ENCODE measurements around the gene TTN.

The TTN gene

DNA sequence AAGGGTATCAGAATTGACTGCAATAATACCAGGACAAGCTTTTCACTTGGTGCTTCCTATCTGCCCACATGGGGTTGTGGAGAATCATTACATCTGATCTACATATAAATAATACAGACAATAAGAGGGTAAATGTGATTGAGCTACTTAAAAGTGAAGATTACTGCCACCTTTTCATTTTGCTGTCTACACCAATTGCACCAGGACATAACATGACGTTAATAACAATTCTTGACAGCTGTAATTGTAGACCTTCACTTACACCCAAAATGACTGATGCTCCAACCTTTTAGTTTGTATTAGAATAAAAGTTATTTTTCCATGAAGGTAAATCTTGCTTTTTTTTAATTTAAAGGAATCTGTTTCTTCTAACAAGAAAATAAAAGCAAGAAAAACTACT lies 36.5 kb upstream of the TTN start:
- ChIA-PET CTCF (no interaction called here), POLR2A (no interaction called here)
- H3K9me3 ChIP-seq (ENCODE audit: control extremely low read depth in 1 of 5, control insufficient read depth in 4 of 5, insufficient read depth in 2 of 5, low read depth in 1 of 5, low read length in 4 of 5) = no peaks in the 10 kb centered on the region
- no peaks in the 10 kb centered on the region for H3K36me3 ChIP-seq (ENCODE audit: control insufficient read depth in 4 of 4, insufficient read depth in 4 of 4, low read length in 3 of 4)
- DNase-seq = no peak
- no peaks in the 10 kb centered on the region for H3K4me1 ChIP-seq (ENCODE audit: control extremely low read depth in 1 of 4, control insufficient read depth in 4 of 4, insufficient read depth in 4 of 4, low read length in 3 of 4)
- H3K27me3 ChIP-seq (replicated peaks in 2 of 5; ENCODE audit: control insufficient read depth in 4 of 5, insufficient read depth in 5 of 5, low read length in 4 of 5) = no peaks in the 10 kb centered on the region
- no CpG with 5 or more reads among the region's 1 CpG for WGBS (ENCODE audit: insufficient coverage)
- no peak overlapping the region for H3K27ac ChIP-seq (ENCODE audit: insufficient read depth in 1 of 2, low read depth in 1 of 2, low read length in 2 of 2, poor library complexity in 1 of 2, severe bottlenecking in 2 of 2)
- H3K4me3 ChIP-seq (ENCODE audit: control insufficient read depth in 1 of 7, extremely low read depth in 1 of 7, insufficient read depth in 4 of 7, low read depth in 2 of 7, low read length in 6 of 7) = no peak overlapping the region

DNA sequence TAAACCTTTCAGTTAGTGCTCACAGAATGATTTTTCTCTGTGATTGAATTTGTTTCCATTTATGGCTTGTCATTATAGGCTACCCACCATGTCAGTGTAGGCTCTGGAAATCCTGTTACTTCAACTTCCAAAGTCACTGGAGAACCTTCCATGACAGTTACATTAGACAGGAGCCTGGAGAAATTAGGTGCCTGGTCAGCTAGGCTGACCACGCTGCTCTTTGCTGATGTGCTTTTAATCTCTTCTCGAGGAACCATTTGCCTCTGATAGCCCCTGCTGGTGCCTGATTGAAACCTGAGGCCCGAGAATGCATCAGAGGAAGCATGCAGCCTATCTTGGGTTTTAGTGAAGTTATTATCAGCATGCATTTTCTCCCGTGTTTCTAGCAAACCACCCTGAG lies 29.6 kb upstream of the TTN start:
- no peak overlapping the region for H3K27ac ChIP-seq (ENCODE audit: insufficient read depth in 1 of 2, low read depth in 1 of 2, low read length in 2 of 2, poor library complexity in 1 of 2, severe bottlenecking in 2 of 2)
- peaks cover 0 to 2% (median 0%) of the 10 kb centered on the region in 5 experiments for H3K27me3 ChIP-seq (replicated peaks in 2 of 5; ENCODE audit: control insufficient read depth in 4 of 5, insufficient read depth in 5 of 5, low read length in 4 of 5)
- no peak for DNase-seq
- no peaks in the 10 kb centered on the region for H3K4me1 ChIP-seq (ENCODE audit: control extremely low read depth in 1 of 4, control insufficient read depth in 4 of 4, insufficient read depth in 4 of 4, low read length in 3 of 4)
- POLR2A ChIA-PET = no interaction called here
- WGBS (ENCODE audit: insufficient coverage) = 91% methylated on average over 4 of the region's 4 CpGs
- H3K4me3 ChIP-seq (ENCODE audit: control insufficient read depth in 1 of 7, extremely low read depth in 1 of 7, insufficient read depth in 4 of 7, low read depth in 2 of 7, low read length in 6 of 7) = no peak overlapping the region
- no peaks in the 10 kb centered on the region for H3K9me3 ChIP-seq (ENCODE audit: control extremely low read depth in 1 of 5, control insufficient read depth in 4 of 5, insufficient read depth in 2 of 5, low read depth in 1 of 5, low read length in 4 of 5)
- peaks cover 0 to 5% (median 0%) of the 10 kb centered on the region in 4 experiments for H3K36me3 ChIP-seq (ENCODE audit: control insufficient read depth in 4 of 4, insufficient read depth in 4 of 4, low read length in 3 of 4)
- CTCF ChIA-PET = no interaction called here

DNA sequence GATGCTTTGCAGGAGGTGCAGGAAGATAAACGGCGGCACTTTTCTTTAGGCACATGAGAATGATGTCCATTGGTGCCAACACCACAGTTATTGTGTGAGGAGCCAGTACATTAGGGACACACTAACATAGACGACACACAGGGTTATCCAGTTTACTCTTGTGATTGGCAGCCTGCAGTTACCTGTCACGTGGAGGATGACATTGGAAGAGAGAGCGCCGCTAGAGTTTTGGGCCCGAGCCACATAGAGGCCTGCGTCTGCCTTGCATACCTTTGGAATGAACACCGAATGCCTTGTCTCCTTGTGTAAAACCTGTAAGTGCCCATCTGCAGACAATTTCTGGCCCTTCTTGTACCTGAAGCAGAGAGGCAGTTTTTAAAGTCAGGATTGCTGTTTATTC lies 26.9 kb upstream of the TTN start:
- ChIA-PET CTCF (no interaction called here), POLR2A (no interaction called here)
- no peak for DNase-seq
- no peaks in the 10 kb centered on the region for H3K9me3 ChIP-seq (ENCODE audit: control extremely low read depth in 1 of 5, control insufficient read depth in 4 of 5, insufficient read depth in 2 of 5, low read depth in 1 of 5, low read length in 4 of 5)
- no peak overlapping the region for H3K4me3 ChIP-seq (ENCODE audit: control insufficient read depth in 1 of 7, extremely low read depth in 1 of 7, insufficient read depth in 4 of 7, low read depth in 2 of 7, low read length in 6 of 7)
- peaks cover 0 to 5% (median 0%) of the 10 kb centered on the region in 4 experiments for H3K36me3 ChIP-seq (ENCODE audit: control insufficient read depth in 4 of 4, insufficient read depth in 4 of 4, low read length in 3 of 4)
- no peak overlapping the region for H3K27ac ChIP-seq (ENCODE audit: insufficient read depth in 1 of 2, low read depth in 1 of 2, low read length in 2 of 2, poor library complexity in 1 of 2, severe bottlenecking in 2 of 2)
- H3K27me3 ChIP-seq (replicated peaks in 2 of 5; ENCODE audit: control insufficient read depth in 4 of 5, insufficient read depth in 5 of 5, low read length in 4 of 5) = peaks cover 0 to 2% (median 0%) of the 10 kb centered on the region in 5 experiments
- WGBS (ENCODE audit: insufficient coverage) = 93% methylated on average over 9 of the region's 9 CpGs
- H3K4me1 ChIP-seq (ENCODE audit: control extremely low read depth in 1 of 4, control insufficient read depth in 4 of 4, insufficient read depth in 4 of 4, low read length in 3 of 4) = no peaks in the 10 kb centered on the region

GRCh38 chr2:178833382-178833781 lies 26.2 kb upstream of the TTN start:
- H3K36me3 ChIP-seq (ENCODE audit: control insufficient read depth in 4 of 4, insufficient read depth in 4 of 4, low read length in 3 of 4) = peaks cover 0 to 5% (median 0%) of the 10 kb centered on the region in 4 experiments
- ChIA-PET POLR2A (no interaction called here), CTCF (interaction anchor here (0.6 kb wide), 1 partner anchor 17 kb away, joined by 3 read pairs; no protein-coding TSS in a partner anchor)
- no peak overlapping the region for H3K27ac ChIP-seq (ENCODE audit: insufficient read depth in 1 of 2, low read depth in 1 of 2, low read length in 2 of 2, poor library complexity in 1 of 2, severe bottlenecking in 2 of 2)
- H3K9me3 ChIP-seq (ENCODE audit: control extremely low read depth in 1 of 5, control insufficient read depth in 4 of 5, insufficient read depth in 2 of 5, low read depth in 1 of 5, low read length in 4 of 5) = no peaks in the 10 kb centered on the region
- H3K27me3 ChIP-seq (replicated peaks in 2 of 5; ENCODE audit: control insufficient read depth in 4 of 5, insufficient read depth in 5 of 5, low read length in 4 of 5) = peaks cover 0 to 2% (median 0%) of the 10 kb centered on the region in 5 experiments
- 94% methylated on average over 2 of the region's 5 CpGs for WGBS (ENCODE audit: insufficient coverage)
- H3K4me1 ChIP-seq (ENCODE audit: control extremely low read depth in 1 of 4, control insufficient read depth in 4 of 4, insufficient read depth in 4 of 4, low read length in 3 of 4) = no peaks in the 10 kb centered on the region
- no peak overlapping the region for H3K4me3 ChIP-seq (ENCODE audit: control insufficient read depth in 1 of 7, extremely low read depth in 1 of 7, insufficient read depth in 4 of 7, low read depth in 2 of 7, low read length in 6 of 7)
- DNase-seq = no peak

GRCh38 chr2:178830451-178830850 lies 23.2 kb upstream of the TTN start:
- ChIA-PET POLR2A (no interaction called here), CTCF (no interaction called here)
- no peak overlapping the region for H3K27ac ChIP-seq (ENCODE audit: insufficient read depth in 1 of 2, low read depth in 1 of 2, low read length in 2 of 2, poor library complexity in 1 of 2, severe bottlenecking in 2 of 2)
- WGBS (ENCODE audit: insufficient coverage) = 100% methylated on average over 2 of the region's 2 CpGs
- no peak for DNase-seq
- H3K9me3 ChIP-seq (ENCODE audit: control extremely low read depth in 1 of 5, control insufficient read depth in 4 of 5, insufficient read depth in 2 of 5, low read depth in 1 of 5, low read length in 4 of 5) = peaks cover 0 to 2% (median 0%) of the 10 kb centered on the region in 5 experiments
- peaks cover 0 to 2% (median 0%) of the 10 kb centered on the region in 4 experiments for H3K36me3 ChIP-seq (ENCODE audit: control insufficient read depth in 4 of 4, insufficient read depth in 4 of 4, low read length in 3 of 4)
- H3K27me3 ChIP-seq (replicated peaks in 2 of 5; ENCODE audit: control insufficient read depth in 4 of 5, insufficient read depth in 5 of 5, low read length in 4 of 5) = peaks cover 0 to 2% (median 0%) of the 10 kb centered on the region in 5 experiments
- H3K4me3 ChIP-seq (ENCODE audit: control insufficient read depth in 1 of 7, extremely low read depth in 1 of 7, insufficient read depth in 4 of 7, low read depth in 2 of 7, low read length in 6 of 7) = no peak overlapping the region
- H3K4me1 ChIP-seq (ENCODE audit: control extremely low read depth in 1 of 4, control insufficient read depth in 4 of 4, insufficient read depth in 4 of 4, low read length in 3 of 4) = no peaks in the 10 kb centered on the region

GRCh38 chr2:178829981-178830380 lies 22.8 kb upstream of the TTN start:
- H3K4me1 ChIP-seq (ENCODE audit: control extremely low read depth in 1 of 4, control insufficient read depth in 4 of 4, insufficient read depth in 4 of 4, low read length in 3 of 4) = no peaks in the 10 kb centered on the region
- H3K36me3 ChIP-seq (ENCODE audit: control insufficient read depth in 4 of 4, insufficient read depth in 4 of 4, low read length in 3 of 4) = peaks cover 0 to 2% (median 0%) of the 10 kb centered on the region in 4 experiments
- WGBS (ENCODE audit: insufficient coverage) = no CpG with 5 or more reads among the region's 3 CpGs
- POLR2A ChIA-PET = no interaction called here
- H3K27ac ChIP-seq (ENCODE audit: insufficient read depth in 1 of 2, low read depth in 1 of 2, low read length in 2 of 2, poor library complexity in 1 of 2, severe bottlenecking in 2 of 2) = no peak overlapping the region
- no peak for DNase-seq
- H3K9me3 ChIP-seq (ENCODE audit: control extremely low read depth in 1 of 5, control insufficient read depth in 4 of 5, insufficient read depth in 2 of 5, low read depth in 1 of 5, low read length in 4 of 5) = peaks cover 0 to 2% (median 0%) of the 10 kb centered on the region in 5 experiments
- no peak overlapping the region for H3K4me3 ChIP-seq (ENCODE audit: control insufficient read depth in 1 of 7, extremely low read depth in 1 of 7, insufficient read depth in 4 of 7, low read depth in 2 of 7, low read length in 6 of 7)
- peaks cover 0 to 2% (median 0%) of the 10 kb centered on the region in 5 experiments for H3K27me3 ChIP-seq (replicated peaks in 2 of 5; ENCODE audit: control insufficient read depth in 4 of 5, insufficient read depth in 5 of 5, low read length in 4 of 5)
- CTCF ChIA-PET = no interaction called here

DNA sequence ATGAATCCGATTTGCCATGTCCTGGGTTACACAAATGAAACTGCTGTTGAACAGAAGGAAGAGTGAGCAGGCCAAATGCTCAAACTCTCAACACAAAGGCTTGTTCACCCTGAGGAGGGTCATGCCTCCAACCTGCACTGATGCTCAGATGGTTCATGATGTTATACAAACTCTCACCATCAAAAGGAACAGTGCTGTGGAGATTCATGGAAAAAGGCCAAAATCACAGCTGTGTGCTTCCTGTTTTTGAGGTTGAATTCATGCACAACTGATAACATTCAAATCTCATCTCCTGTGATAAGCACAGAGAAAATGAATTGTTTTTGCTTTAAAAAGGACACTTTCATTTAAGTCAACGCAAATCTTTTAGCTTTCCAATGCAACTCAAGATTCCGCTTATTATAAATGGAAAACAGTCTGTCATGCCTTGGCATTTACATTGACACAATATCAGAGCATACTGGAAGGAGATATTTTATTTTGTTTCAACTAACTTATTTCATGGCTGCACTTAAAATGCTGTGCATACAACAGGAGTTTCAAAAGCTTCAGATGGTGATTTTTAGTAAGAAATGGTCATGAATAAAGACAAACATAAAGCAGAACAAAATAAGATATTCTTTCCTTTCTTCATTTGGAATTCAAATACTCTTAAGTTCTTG lies 22.2 kb upstream of the TTN start:
- DNase-seq = peak; percentile 4 to 47 (median 43)
- Histone ChIP-seq H3K4me1 (ENCODE audit: control extremely low read depth in 1 of 4, control insufficient read depth in 4 of 4, insufficient read depth in 4 of 4, low read length in 3 of 4) (no peaks in the 10 kb centered on the region), H3K27me3 (replicated peaks in 2 of 5; ENCODE audit: control insufficient read depth in 4 of 5, insufficient read depth in 5 of 5, low read length in 4 of 5) (peaks cover 0 to 2% (median 0%) of the 10 kb centered on the region in 5 experiments), H3K36me3 (ENCODE audit: control insufficient read depth in 4 of 4, insufficient read depth in 4 of 4, low read length in 3 of 4) (peaks cover 0 to 2% (median 0%) of the 10 kb centered on the region in 4 experiments), H3K27ac (ENCODE audit: insufficient read depth in 1 of 2, low read depth in 1 of 2, low read length in 2 of 2, poor library complexity in 1 of 2, severe bottlenecking in 2 of 2) (no peak overlapping the region), H3K4me3 (ENCODE audit: control insufficient read depth in 1 of 7, extremely low read depth in 1 of 7, insufficient read depth in 4 of 7, low read depth in 2 of 7, low read length in 6 of 7) (no peak overlapping the region), H3K9me3 (ENCODE audit: control extremely low read depth in 1 of 5, control insufficient read depth in 4 of 5, insufficient read depth in 2 of 5, low read depth in 1 of 5, low read length in 4 of 5) (peaks cover 0 to 2% (median 0%) of the 10 kb centered on the region in 5 experiments)
- POLR2A ChIA-PET = no interaction called here
- WGBS (ENCODE audit: insufficient coverage) = 78% methylated on average over 2 of the region's 3 CpGs
- CTCF ChIA-PET = interaction anchor here (2.7 kb wide), 1 partner anchor 10 kb away, joined by 11 read pairs; no protein-coding TSS in a partner anchor
